HG02798 (cell line): ENCODE measurements around the gene INTS6L.
A peak's percentile ranks its signal among the peaks of the same experiment; 100 is the strongest.

ENCODE experiments used
- ATAC-seq: cut with Tn5 transposase; IDR thresholded peaks from one replicate; pipeline ENCODE4 v1.9.1; 2021; ENCODE audit warnings: mild to moderate bottlenecking; ENCODE audit not compliant: unreplicated experiment, poor library complexity

Gene INTS6L, protein sequence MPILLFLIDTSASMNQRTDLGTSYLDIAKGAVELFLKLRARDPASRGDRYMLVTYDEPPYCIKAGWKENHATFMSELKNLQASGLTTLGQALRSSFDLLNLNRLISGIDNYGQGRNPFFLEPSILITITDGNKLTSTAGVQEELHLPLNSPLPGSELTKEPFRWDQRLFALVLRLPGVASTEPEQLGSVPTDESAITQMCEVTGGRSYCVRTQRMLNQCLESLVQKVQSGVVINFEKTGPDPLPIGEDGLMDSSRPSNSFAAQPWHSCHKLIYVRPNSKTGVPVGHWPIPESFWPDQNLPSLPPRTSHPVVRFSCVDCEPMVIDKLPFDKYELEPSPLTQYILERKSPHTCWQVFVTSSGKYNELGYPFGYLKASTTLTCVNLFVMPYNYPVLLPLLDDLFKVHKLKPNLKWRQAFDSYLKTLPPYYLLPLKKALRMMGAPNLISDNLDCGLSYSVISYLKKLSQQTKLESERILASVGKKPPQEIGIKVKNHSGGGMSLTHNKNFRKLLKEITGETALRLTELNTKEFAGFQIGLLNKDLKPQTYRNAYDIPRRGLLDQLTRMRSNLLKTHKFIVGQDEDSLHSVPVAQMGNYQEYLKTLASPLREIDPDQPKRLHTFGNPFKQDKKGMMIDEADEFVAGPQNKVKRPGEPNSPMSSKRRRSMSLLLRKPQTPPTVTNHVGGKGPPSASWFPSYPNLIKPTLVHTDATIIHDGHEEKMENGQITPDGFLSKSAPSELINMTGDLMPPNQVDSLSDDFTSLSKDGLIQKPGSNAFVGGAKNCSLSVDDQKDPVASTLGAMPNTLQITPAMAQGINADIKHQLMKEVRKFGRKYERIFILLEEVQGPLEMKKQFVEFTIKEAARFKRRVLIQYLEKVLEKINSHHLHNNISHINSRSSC

DNA sequence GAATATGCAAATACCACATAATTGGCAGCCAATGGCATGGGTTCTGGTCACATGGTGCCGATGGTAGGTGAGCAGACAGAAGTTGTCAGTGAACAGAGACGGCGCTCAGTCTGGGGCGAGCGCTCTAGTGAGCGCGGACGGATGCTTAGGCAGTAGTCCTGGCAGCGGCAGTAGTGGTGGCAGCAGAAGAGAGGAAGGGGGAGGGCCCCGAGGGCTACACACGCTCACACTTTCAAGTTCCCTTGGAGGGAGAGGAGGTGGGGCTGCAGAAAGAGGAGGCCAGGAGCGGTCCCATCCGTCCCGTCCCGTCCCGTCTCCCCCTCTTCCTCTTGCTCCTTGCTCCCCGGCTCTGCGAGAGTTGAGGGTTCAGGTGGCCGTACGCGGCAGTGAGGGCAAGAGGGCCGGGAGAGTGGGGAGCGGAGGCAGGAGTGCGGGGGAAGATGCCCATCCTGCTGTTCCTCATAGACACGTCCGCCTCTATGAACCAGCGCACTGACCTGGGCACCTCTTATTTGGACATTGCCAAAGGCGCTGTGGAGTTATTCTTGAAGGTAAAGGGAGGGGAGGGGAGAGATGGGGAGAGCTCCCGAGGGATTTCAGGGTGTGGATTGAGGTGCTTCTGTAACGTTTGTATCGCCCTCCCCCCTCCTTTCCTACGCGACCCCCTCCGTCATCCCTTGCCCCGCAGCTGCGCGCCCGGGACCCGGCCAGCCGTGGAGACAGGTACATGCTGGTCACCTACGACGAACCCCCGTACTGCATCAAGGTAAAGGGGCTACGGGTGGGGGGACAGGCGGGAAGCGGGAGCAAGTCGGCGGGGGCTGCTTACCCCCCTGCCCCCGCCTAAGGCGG, at the start of gene INTS6L:
INTS6L (plus strand) TSS at position 108 of the 852 bp plus-strand sequence; CDS start at position 441, 333 bp downstream.
- peak; percentile 81 for ATAC-seq

DNA sequence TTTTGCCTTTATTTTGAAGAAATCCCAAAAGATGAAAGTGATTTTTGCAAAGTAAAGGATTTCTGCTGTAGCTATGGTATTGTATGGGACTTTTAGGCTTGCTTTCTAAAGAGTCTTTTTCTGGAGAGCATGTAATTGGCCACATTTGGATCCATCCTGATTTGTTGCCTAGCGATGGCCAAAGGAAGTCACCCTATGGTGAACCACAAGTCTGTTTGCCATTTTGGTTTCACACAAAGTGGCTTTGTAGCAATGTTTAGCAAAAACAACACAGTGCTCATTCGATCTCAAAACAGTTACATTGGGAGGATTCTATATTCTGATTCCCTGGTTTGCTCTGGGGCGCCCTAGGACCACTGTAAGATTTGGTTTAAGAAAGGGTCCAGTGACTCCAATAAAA, 44.1 kb upstream of the INTS6L start:
- ATAC-seq: no peak

DNA sequence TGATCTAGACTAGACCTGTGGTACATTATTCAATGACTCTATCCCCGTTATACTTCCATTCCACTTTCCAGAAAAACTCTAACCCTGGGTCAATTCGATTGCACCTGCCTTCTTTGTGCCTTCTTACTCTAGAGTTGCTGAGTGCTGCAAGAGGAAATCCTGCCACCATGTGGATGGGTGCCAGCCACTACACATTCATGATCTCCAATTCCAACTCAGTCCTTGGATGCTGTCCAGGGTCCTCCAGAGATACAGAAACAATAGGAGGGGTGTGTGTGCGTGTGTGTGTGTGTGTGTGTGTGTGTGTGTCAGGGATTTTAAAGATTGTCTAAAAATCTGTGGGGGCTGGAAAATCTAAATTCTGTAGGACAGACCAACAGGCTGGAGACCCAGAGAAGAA, 42.9 kb upstream of the INTS6L start:
- no peak for ATAC-seq

DNA sequence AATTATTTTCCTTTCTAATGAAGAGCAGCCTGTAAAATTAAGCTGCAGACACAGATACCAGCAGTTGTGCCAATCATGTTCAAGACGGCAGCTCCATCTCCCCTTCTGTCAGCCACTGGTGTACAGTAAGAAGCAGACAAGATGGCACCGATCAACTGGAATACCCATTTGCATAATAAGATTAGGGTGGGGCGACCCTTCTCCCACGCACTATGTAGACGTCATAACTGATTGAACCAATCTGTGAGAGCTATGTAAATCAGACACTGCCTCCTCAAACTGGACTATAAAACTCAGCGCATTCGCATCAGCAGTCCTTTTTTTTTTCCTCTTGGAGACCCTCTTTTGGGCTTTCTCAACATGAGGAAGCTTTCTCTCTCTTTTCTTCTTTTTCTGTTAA, 40.4 kb upstream of the INTS6L start:
- no peak for ATAC-seq

DNA sequence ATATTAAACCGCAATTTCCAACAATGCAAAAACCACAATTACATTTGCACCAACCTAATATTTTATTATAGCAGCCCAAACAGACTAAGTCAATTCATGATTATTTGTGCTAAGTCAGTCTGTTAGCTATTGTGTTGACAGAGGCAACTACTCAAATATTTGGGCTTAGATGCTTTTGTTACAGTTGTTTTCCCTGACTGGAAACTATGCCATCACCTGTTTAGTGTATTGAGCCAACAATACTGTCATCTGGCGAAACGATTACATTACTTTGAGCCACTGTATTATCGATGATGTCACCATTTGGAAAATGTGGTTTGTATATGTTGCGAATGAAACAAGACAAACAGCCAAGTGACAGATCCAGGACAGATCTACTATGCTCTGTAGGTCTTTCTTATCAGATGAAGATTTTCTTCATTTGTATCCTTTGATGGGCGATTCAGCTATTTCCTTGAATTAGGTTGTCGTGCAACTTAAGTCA, 38.7 kb upstream of the INTS6L start:
- ATAC-seq: no peak

DNA sequence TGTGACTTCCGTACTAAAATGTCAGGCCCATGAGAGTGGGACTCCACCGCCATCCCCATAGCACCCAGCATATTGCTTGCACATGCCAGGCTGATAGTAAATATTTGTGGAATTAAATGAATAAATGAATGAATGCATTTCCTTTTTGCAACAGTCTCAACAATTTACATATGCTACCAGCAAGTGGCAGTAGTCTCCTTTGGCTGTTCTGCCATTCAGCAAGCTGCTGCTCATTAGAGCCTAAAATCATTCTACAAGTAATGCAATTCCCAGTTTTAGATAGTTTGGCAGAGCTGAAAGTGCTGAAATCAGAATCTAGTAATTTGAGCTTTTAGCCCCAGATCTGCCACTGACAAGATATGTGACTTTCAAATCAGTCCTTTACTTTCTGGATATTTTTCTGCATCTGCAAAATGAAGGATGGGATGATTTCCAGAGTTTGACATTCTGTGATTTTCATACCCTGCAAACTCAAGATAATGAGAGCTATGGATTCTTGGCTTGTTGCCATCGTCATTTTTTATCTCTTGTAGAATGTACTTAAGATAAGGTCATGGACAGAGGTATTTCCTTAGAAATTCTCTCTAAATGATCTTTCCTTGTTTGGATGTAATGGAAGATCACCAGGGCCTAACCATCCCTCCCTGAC, 35.7 kb upstream of the INTS6L start:
- ATAC-seq: no peak

DNA sequence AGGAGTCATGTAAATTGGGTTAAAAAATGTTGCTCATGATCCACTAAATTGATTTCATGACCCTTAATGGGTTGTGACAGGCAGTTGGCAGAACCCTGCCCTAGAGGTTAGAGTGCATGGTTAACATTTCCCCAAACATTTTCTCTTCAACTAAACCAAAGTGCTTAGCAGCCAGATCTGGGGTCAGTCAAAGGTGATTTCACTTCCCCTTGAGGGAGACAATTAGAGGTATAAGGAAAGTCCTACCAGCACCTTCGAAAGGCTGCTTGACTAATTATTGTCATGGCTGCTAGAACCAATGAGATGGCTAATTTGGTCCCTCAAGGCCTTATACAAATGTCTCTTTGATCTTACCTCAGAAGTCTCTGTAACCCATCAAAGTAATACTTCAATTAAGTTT, 30.9 kb upstream of the INTS6L start:
- peak; percentile 84 for ATAC-seq

DNA sequence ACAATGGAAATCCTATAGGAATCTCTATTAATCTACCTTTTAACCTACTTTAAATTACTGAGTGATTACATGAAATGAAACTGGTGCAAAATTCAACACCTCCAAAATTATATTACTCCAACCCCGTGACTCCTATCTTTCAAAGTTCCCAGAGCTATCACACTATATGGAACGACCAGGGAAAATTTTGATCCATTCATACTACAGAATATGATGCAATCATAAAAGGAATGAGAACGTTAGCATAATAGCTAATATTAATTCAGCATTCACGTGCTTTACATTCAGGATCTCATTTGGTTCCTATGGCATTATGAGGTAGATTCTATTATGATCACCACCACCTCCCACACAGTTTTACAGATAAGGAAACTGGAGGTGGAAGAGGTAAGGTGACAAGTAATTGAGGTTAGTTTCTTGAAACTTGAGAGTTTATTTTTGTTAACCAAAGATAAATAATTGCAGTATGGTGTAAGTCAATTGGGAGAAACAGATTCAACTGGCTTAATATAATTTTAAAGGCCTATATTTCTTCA, 29.4 kb upstream of the INTS6L start:
- ATAC-seq: no peak

DNA sequence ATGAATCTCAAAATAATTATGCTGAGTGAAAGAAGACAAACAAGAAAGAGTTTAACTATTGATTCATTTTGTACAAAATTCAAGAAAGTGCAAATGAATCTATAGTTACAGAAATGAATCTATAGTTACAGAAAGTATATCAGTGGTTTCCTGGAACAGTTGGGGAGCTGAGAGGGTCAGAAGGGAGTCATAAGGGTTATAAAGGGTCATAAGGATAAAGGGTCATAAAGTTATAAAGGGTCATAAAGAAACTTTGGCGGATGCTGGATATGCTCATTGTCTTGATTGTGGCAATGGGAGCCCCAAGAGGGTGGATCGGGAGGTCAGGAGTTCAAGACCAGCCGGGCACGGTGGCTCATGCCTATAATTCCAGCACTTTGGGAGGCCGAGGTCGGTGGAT, 26.0 kb upstream of the INTS6L start:
- ATAC-seq: no peak

DNA sequence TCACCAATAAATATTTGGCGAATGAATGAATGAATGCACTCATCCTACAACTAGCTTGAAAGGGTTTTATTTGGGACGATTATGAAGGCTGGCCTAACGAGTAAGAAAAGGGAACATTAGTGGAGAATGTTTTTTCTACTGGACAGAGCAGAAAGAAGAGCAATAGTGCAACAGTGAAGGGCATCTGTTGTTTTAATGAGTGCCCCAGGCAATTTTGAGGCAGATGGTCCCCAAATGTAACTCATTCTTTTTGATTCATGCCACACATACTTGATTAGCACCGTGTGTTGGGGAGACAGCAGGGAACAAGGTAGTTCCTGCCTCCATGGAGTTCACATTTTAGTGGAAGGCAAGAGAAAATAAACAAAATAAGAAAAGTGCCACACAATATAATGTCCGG, 22.7 kb upstream of the INTS6L start:
- ATAC-seq: no peak

DNA sequence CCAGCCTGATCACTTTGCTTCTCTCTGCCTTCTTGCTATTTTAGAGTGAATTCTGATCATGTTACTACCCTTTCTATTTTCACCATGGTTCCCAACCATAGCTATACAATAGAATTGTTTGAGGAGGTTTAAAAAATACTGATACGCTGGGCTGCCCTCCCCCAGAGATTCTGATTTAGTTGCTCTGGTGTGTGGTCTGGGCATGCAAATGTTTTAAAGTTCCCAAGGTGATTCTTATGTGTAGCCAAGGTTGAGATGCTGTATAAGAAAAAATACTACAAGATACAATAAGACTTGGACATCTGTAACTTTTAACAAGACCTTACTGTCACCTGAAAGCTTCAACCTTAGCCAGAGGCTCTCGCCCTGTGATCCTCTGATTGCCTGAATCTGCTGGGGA, 22.2 kb upstream of the INTS6L start:
- no peak for ATAC-seq

DNA sequence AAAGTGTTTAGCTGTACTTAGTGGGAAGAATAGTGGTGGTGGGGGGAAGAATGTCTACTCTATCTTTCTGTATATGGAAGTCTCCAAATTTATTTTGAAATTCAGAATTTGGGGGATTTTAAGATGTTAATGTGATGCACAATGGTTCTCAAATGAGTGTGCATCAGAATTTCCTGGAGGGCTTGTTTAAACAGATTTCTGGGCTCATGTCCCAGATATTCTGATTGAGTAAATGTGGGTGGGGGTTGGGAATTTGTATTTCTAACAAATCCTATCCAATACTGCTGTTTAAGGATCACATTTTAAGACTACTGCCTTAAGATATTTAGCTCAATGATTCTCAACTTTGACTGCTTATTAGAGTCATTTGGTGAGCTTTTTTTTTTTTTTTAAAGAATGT, 15.1 kb upstream of the INTS6L start:
- ATAC-seq: no peak

DNA sequence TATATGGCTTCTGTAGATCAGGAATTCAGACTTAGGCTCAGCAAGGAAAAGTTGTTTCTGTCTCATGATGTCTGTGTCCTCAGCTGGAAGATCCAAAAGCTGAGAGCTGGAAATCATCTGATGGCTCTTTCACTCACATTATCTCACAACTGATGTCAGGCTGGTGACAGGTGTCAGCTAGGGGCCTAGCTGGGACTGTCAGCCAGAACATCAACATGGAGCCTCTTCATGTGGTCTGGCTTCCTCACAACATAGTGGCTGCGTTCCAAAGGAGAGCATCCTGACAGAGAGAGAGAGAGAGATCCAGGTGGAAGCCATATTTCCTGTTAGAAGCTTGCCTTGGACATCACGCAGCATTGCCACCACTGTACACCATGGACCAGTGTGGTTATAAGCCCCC, 10.6 kb upstream of the INTS6L start:
- ATAC-seq: no peak

DNA sequence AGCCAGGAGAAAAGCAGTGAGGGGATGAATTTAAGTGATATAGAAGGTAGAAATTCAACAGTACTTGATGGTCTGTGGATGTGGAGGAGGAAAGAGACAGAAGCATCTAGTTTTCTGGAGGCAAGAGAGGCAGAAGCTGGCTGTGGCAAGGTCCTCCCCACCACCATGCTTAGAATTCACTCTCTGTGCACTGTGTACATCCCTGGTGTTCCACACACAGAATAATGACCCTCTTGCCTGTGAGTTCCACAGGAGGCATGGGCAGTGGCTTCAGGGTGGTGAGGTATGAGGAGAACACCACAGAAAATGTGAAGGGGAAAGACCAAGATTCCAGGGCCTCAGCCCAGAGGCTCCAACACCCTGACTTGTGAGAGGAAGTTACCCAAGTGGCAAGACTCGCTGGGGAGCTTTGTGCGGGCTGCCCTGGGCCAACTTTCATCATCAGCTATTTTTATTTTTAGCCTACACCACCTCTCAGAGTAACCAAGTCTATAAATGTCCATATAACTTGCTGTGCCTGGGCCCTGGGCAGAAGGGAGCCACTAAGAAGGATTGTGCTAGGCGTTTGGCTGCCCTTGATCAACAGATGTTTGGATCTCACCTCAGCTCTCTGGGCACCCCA, 7.8 kb upstream of the INTS6L start:
- no peak for ATAC-seq

DNA sequence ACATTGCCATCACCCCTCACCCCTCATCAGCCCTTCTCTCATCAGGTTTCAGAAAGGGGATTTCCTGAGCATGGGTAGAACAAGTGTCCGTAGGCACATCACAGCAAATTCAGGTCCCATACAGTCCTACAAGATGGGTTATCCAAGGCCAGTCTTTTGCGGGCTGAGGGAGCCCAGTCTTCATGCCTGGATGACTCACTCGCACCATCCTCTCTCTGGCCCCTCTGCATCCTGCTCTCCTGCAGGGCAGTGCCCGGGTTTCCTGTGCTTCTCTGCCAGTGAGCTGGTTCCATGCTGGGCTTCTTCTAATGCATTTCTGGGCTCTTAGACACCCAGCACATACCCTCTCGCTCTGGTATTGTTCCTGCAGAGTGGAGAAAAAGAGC, 7.3 kb upstream of the INTS6L start:
- no peak for ATAC-seq

DNA sequence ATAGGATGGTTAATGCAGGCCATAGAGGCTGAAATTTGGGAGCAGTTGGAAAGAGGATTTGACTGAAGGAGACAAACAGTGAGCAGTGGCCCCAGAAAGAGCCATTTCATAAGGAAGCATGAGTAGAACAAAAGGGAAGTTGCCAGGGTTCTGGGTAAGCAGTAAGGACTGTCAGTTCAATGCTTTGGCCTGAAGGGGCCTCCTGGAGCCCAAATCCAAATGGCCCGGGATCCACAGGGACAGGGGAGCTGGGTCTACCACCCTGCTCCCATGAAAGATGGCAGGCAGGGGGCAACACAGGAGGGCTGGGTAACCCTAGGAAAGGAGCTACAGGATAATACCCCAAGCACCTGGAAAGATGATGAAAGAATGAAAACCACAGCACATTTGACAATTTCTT, 4.1 kb upstream of the INTS6L start:
- ATAC-seq: no peak

DNA sequence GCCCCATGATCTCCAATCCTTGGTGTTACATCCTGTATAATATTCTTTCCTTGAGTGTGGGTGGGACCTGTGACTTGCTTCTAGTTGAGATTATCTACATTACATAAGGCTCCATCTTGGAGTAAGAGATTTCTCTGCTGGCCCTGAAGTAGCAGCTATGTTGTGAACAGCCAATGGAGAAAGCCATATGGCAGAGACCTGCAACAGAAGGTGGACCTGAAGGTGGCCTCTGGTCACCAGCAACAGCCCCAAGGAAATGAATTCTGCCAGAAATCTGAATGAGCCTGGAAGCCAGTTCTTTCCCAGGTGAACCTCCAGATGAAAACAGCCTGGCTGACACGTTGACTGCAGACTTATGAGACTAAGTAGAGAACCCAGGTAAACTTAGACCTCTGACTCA, 2.3 kb upstream of the INTS6L start:
- no peak for ATAC-seq

DNA sequence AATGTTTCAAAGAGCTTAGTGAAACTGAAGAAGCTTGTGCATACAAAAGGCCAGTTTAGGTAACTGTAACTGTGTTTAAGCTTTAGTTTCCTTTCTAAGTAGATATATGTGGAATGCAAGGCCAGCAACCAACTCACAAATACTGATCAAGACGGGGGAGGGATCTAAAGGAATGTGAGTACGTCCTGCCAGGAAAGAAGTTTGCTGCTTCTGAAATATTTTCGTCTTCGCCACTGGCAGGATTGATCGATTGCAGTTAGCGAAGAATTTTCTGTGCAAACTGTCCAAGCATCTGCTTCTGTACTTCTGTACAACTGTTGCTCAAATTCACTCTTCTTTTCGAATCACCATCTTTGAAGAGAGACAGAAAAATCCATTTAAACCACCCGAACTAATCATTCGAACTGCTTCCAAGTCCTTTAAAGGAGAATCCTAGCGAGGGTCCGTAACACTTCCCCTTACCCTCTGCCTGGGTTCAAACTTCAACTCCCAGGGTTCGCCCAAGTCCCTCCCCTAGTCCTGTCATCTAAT, 373 bp upstream of the INTS6L start:
- ATAC-seq: peak; percentile 2
